ENCODE data around the gene EVC. TPM values are rescaled to one million over a fixed set of nuclear protein-coding genes. Genes with fewer than 3 reads are reported as not detected.
"Not testable (repeated sequence)": the region's sequence is repeated elsewhere in the genome, so short reads cannot be mapped to it uniquely, and the experiment has no call there.

The EVC gene
- polyA plus RNA-seq, 1 donor, result 14.8 TPM

DNA sequence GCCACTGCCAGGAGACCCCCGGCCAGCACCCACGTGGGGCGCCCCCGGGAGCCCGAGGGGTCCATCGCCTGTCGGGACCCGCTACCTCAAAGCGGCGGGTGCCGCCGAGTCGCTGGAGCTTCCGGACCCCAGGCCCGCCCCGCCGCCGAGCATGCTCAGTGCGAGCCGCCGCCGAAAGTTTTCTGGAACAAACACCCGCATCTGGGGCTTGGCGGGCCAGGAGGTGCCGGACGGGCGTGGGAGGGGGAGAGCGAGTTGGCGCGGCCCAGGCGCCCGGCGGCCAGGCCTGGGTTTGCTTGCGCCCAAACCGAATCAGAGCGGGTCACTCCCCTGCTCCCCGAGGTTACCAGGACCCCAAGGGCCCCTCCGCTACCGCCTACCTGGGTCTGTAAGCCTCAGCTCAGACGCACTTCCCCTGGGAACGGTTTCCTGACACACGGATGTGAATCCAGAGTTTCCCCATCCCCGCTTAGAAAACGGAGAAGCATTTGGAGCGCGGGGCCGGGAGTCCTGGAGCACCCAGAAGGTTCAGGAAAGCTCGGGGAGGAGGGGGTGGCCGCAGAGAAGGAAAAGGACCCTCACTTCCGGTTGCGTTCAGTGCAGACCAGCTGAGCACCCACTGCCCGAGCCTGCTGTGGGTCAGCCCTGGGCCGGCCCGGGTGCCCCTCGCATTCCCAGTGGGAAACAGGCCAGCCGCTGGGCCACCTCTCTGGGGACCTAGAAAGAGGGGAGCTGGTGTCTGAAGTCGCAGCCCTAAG lies 2.4 kb upstream of the EVC start, which contains the start of gene EVC2:
TSS of gene EVC2 (minus strand) at position 111 of the 758 bp plus-strand sequence. CDS start at position 65, 46 bp downstream.
- no peak for DNase-seq (ENCODE audit: low read depth)

DNA sequence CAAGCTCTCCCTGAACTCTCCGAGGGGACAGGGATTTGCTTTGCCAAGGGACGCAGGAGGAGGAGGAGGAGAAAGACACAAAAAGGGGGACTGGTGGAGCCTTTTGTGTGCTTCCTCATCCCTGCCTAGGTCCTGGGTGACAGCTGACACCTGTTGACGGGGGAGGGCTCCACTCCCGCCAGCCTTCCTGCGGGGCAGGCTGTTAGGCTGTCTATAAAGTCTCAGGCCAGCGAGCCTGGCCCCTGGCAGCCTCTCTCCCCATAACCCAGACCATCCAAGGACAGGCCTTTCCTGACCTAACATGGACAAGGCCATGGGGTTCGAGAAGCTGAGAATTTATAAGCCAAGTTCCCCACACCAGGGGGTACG lies 1.8 kb upstream of the EVC start:
- DNase-seq (ENCODE audit: low read depth), result no peak

DNA sequence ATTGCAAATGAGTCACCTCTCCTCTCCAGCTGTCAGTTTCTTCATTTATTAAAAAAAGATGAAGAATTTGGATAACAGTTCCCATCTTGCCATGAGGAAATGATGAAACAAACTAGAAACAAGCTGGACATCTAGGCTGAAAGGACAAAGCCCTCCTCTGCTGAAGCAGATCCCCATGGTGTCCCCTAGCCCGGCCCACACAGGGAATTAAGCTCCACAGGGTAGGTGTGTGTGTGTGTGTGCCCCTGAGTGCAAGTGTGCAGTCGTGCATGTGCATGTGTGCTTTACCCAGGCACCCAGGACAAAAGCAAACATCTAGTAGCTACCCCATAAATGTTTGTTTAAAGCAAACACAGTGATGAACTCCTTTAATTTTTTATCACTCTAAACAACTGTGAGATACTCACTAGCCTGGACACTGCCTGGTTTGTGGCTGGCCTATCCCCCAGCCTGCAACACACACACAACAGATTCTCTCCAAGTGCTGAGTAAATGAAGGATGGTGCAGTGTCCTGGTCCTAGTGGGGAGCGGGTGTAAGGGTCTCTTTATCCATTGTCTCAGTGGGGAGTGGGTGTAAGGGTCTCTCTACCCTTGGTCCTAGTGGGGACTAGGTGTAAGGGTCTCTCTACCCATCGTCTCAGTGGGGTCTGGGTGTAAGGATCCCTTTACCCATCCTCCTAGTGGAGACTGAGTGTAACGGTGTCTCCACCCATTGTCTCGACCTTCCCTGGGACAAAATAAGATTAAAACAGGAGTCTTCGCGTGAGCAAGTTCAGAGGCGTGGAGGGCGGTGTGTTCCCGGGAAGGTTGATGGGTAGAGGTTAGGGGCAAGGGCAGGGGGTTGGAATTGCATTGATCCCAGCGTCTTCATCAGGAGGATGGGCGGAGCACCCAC lies 688 bp upstream of the EVC start:
- DNase-seq (ENCODE audit: low read depth), result no peak

DNA sequence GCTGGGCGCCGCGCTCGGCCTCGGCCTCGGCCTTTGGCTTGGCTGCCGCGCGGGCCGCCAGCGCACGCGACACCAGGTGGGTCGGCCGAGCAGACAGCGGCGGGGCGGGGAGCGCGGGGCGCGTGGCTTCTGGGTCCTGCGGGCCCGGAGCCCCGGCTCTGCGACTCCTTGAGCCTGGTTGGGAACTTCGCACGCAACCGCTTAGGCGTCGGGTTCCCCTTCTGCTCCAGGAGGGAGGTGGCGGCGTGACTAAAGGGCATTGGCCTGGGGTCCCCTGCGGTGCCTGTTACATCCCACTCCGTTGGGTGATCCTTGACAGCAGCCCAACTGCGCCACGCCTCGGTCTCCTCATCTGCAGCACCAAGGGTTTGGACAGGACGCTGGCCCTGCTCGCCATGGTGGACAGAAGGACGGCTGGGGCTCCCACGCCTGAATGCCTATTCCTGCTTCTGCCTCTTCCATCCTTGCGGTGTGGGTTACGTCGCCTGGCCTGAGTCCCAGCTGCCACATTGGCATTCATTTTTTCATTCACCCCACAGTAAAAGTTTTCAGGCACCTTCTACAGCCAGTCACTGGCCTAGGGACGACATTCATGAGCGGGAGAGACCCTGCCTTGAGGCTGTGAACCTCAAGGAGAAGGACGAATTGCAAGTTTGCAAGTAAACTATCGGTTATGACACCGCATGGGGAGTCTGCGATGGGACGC lies 631 bp downstream of the EVC start:
- no peak for DNase-seq (ENCODE audit: low read depth)

DNA sequence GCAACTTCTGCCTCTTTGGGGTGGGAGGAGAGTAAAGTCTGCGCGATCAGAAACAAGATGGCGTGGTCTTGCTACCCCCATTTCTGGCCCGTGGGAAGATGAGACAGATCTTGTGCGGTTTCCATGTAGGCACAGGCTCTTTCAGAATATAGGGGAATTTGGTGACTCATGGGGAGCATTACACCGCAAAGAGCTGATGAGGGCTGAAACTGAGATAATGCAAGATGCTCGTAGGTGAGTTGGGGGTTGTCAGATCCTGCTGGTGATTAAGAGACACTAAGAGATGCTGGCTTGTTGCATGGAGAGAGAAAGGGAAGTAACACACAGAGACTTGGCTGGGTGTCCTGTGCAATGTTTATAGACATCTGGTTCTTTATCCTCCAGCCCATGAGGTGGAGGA lies 1.5 kb downstream of the EVC start:
- no peak for DNase-seq (ENCODE audit: low read depth)

DNA sequence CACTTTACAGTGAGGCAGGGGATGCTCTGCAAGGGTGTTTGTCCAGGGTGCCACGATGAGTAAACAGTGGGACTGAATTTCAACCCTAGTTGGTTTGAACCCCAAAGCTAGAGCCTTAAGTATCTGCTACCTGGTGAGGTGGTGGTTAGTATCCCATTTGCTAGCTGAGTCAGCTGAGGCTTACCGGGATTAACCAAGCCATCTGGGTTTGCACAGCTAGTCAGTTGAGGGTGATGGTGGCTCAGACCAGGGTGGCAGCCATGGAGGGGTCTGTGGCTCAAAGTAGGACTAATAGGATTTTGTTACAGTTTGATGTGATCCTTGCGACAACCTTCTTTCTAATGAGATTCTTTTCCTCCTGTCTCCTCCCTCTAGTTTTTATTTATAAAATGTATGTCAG lies 1.9 kb downstream of the EVC start:
- no peak for DNase-seq (ENCODE audit: low read depth)

DNA sequence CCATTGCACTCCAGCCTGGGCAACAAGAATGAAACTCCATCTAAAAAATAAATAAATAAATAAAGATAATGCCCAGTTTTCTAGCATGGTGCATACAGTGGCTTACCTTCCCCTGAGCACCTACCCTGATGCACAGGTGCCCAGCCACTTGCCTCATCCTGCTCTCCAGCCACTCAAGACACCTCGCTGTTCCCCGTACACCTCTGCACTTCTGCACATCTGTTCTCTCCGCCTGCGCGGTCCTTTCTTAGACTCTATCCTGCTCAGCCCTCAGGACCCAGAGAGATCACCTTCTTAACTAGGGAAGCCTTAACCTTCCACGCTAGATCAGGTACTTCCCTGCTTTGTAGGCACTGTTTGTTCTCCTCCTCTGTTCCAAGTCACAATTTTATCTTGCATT lies 2.9 kb downstream of the EVC start:
- no peak for DNase-seq (ENCODE audit: low read depth)

DNA sequence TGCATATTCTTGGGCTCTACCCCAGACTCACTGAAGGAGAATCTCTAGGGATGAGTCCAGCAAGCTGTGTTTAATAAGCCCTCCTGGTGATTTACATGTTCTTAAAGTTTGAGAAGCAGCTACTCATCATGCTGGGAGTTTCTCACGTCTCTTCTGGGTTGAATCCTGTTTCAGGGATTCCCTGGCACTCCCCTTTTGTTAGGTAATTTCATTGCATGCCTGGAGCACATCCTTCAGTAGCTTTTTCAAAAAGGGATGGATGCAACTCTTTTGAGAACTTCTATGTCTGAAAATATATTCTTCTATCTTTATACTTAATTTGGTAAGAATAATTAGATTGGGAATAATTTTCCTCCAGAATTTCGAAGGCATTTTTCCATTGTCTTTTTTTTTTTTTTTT lies 4.4 kb downstream of the EVC start:
- DNase-seq (ENCODE audit: low read depth), result no peak

DNA sequence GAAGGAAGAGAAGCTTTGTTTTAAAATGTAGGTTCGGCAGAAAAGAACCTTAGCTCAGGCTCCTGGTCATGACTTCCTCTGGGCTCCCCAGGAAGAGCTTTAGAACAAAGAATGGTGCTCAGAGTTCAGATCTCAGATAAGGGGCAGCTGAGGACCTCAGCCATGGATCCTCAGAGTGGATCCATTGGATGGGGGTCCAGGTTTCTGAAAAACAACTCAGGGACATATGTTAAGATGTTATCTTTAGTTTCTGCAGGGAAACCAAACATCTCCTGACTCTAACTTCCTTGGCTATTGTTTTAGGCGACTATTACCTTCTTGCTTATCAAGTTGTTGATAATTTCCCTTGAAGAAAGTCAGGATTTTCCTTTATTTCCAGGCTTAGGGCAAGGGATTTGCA lies 5.4 kb downstream of the EVC start:
- no peak for DNase-seq (ENCODE audit: low read depth)

DNA sequence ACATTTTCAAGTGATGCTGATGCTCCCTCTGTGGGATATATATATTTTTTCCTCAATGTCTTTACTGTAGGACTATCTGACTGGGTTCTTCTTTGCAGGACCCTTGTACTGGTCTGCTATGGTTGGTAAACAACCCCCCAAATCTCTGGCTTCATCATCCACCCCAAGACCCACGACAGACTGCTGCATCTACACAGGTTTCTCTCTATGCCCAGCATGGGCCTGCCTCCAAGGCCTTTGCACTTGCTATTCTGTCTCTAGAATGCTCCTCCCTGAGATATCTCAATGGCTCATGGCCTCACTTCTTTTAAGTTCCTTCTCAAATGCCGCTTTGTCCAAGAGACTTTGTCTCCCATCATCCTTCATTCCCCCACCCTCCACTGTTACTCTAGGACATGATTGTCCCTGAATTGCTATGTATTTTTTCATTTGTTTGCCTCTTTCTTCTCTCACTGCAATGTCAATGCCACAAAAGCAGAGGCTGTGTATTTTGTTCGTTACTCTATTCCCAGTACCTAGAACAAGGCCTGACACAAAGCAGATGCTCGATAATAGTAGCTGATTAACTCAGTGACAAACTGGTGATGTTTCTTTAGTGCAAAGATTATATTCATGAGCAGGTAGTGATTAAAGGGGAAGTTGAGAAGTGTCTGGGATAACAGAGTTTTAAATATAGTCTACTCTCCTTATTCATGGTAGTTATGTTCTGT lies 6.6 kb downstream of the EVC start:
- DNase-seq (ENCODE audit: low read depth), result no peak

DNA sequence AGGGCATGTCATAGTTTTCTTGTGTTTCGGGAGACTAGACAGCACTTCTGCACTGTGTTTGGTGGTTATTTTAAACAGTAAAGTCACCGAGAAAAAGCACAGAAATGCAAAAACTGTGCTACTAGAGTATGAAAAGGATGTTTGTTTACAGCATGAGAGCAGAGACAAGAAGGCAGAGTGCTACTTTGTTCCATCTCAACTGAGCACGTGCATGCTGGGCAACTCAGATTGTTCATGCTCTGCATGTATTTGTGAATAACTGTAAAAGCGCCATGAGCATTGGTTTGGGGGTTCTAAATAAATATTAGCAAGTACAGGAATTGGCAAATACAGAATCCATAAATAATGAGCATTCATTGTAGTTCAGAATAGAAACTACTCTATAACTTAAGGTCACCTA lies 7.4 kb downstream of the EVC start:
- no peak for DNase-seq (ENCODE audit: low read depth)

DNA sequence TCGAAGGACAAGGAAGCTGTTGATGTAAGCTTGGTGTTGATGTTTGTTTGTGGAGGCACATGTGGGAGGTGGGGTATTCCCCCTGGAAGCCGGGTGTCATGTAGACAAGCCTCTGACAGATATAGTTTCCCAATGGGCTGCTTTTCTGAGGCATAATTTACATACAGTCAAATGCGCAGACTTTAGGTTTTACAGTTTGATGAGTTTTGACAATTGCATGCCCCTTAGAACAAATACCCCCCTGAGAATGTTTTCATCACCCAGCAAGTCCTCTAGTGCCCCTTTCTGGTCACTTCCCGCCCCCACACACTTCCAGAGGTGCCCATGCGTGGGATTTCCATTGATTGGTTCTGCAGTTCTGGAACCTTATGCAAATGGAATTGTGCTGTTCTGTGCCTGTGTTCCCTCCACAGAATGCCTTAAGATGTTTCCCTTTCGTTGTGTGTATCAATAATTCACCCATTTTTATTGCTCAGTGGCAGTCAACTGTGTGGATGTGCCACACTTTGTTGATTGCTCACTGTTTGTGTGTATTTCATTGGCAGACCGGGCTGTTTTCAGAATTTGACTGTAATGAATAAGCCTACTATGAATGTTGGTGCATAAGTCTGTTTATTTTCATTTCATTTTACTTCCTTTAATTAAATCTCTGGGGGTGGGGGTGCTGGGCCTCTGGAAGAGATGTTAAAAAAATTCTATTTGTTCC lies 8.5 kb downstream of the EVC start:
- no peak for DNase-seq (ENCODE audit: low read depth)

DNA sequence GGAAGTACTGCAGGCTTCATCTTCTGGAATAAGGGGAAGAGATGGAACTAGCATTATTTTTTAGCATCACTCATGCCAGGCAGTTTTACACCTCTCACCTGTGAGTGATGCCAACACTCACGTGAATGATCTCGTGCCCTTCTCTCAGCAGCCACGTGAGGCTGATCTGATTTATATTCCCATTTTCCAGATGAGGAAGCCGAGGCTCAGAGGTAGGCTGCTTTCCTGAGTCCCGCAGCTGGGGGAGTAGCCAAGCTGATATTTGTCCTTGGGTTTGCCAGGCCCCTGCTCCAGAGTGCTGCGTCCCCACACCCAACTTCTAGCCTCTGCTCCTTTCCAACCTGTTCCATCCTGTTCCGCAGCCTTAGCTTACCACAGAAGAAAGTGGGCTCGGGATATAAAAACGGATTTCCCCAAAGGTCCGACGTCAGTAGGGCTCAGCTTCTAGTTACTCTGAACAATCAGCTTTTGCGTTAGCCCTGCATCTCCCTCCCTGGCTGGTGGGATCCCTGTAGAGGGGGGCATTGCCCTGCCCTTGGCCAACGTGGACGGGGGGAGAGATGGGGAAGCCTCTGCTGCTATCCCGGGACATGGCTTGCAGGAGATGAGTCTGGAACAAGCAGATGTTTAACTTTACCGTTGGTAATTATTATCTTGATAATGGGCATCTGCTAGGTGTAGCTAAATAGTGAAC lies 9.3 kb downstream of the EVC start:
- no peak for DNase-seq (ENCODE audit: low read depth)

DNA sequence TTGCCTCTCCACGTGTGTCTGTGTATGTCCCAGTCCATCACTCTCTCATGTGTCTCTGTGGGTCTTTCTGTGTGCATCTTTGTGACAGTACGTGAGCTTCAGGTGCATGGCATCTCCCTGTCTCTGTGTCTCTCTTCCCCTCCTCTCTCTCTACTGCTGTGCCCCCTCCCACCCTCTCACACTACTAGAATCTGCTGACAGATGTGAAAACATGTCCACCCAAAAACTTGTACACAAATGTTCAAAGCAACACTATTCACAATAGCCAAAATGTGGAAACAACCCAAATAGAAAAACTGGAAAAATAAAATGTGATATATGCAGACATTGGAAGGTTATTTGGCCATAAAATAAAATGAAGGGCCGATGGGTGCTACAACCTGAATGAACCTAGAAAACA lies 10.0 kb downstream of the EVC start:
- no peak for DNase-seq (ENCODE audit: low read depth)

DNA sequence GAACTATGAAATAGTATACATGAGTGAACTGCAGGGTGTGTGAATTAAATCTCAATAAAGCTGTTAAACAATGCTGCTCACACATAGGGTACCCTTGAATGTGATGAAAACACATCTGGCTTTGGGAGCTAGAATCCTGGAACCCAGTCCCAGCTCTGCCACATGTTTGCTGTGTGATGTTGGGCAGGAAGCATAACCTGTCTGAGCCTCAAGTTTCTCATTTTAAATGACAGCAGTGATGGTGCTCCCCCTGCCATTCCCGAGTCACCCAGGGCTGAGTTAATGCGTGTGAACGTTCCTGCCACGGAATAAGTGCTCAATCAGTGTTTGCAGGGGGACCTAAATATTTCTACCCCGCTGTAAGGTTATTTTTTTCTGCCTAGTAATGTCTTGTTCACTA lies 10.9 kb downstream of the EVC start:
- DNase-seq (ENCODE audit: low read depth), result no peak

DNA sequence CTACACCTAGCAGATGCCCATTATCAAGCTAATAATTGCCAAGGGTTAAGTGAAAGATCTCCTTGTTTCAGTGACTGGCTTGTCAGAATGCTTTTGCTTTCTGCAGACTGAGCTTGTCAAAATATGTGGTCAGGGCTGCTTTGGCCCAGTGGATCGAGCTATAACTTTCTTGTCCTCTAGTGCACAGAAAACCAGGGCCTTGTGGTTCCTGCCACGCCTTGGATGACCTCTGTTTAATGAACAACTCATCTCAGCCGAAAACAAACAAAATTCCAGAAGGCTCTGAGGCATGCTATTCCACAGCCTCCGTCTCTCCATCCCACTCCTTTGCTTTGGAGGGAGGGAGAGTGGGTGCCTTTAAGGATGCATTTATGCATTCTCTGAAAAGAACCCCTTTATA lies 11.3 kb downstream of the EVC start:
- no peak for DNase-seq (ENCODE audit: low read depth)

DNA sequence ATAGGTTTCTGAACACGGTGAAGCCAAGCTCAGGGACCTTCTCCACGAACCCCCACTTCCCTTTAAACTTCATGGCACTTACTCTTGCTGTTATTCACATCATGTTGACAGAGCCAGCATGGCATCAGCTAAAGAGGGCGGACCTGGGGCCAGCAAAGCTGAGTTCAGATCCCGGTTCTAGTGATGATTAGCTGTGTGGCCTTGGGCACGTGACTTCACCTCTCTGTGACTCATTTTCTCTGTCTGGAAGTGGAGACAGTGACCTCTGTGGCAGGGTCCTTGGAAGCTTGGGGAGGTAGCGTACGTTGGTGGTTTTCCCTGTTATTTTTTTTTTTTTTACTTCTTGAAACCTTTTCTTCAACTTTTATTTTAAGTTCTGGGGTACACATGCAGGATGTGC lies 13.4 kb downstream of the EVC start:
- no peak for DNase-seq (ENCODE audit: low read depth)

DNA sequence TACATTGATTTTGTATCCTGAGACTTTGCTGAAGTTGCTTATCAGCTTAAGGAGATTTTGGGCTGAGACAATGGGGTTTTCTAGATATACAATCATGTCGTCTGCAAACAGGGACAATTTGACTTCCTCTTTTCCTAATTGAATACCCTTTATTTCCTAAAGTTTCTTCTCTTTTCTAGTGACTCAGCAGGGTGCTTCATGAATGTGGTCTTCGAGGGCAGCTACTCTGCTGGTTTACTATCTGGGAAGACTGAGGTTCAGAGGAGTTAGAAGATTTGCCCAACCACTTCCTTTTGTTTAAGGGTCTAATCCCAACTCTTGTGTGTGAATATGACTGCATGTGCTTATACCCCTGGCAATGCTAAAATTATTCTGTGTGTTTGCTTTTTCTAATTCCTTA lies 17.4 kb downstream of the EVC start:
- DNase-seq (ENCODE audit: low read depth), result not testable (repeated sequence)

DNA sequence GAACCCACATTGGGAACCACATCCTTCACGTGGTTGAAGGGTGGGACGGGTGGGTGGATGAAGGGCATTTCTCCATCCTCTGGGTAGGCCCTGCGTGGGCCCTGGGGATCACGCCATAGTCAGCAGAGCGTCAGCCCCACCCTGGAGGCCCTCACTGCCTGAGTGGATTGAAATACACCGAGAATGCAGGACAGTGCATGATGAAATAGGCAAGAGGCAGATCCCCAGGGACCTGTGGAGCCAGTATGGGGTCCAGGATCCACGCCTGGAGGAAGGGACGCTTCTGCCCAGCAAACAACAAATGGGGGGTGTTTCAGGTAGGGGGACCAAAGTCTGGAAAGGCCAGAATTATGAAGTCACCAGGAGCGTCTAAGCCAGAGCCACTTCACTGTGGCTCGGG lies 19.4 kb downstream of the EVC start:
- DNase-seq (ENCODE audit: low read depth), result no peak
